Activated CD4-positive, alpha-beta T cell treated with anti-CD3 and anti-CD28 coated beads, Interleukin-2, amount 50 U/mL, for 1 hour (primary cell): ENCODE results near the gene SLC25A17.
"Not testable (repeated sequence)": the region's sequence is repeated elsewhere in the genome, so short reads cannot be mapped to it uniquely, and the experiment has no call there.

Experiments
- DNase-seq: peaks from one replicate; pipeline ENCODE4 v3.0.0-alpha.2; 2020

SLC25A17 gene, protein sequence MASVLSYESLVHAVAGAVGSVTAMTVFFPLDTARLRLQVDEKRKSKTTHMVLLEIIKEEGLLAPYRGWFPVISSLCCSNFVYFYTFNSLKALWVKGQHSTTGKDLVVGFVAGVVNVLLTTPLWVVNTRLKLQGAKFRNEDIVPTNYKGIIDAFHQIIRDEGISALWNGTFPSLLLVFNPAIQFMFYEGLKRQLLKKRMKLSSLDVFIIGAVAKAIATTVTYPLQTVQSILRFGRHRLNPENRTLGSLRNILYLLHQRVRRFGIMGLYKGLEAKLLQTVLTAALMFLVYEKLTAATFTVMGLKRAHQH

DNA sequence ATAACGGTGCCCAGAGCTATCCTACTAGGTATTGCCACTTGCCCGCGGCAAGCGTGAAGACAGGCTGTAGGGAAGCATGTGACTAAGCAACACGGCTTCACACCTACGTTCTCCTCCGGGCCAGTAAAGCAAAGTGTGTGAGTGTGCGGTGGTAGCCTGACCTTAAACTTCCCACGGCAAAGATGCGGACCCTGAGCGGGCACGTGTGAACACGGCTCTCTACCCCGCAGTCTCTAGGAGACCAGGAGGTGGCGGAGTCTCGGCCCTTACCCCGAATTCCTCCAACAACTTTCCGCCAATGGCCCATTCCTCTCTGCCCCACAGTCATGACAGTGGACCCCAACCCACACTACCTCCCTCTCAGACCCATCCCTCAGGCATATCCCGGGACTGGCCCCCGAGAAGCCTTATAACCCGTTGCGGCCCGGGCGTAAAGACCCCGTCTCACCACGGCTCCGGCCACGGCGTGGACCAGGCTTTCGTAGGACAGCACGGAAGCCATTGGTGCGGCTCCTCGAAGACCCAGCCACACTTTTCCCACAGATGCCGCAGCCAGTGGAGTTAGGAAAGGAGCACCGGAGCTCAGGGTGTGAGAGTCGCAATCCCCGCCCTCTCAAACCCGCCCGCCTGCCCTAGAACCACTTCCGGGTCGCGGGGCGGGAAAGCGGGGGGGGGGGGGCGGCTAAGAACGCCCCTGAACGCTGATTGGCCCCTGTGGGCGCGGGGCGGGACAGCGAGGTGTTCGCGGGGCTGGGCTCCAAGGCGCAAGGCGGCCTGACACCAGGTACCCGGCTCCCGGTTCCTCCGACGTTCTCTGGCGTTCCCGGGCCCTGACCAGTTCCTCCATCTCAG, at the start of gene SLC25A17:
SLC25A17 (minus strand) TSS at position 600 of the 852 bp plus-strand sequence; CDS start at position 502, 98 bp downstream.
- DNase-seq = peak; percentile 85

DNA sequence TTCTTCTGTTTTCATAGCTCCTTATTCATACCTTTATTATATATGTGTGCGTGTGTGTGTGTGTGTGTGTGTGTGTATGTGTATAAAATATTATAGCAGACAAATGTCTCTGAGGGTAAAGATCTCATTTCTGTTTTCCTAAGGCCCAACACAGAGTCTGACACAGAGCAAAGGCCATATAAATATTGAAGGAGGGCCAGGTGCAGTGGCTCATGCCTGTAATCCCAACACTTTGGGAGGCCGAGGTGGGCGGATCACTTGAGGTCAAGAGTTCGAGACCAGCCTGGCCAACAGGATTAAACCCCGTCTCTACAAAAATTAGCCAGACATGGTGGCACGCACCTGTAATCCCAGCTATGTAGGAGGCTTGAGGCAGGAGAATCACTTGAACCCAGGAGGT, 49.2 kb upstream of the SLC25A17 start:
- DNase-seq = not testable (repeated sequence)

DNA sequence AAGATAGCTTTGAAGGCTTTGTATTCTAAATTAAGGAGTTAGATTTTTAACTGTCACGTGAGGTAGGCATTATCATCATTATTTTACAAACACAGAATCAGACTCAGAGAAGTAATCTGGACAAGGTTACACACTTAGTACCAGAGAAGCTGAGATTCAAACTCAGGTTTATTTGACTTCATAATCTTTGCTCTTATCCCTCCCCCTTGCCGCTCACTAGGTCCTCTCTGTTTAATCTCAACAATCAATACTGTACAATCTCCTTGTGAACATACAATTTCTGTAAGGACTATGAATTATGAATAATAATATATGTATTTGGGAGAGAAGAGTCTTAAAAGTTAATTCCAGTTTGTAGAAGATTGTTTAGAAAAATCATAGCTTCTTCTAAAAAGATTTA, 48.0 kb upstream of the SLC25A17 start:
- DNase-seq = no peak

DNA sequence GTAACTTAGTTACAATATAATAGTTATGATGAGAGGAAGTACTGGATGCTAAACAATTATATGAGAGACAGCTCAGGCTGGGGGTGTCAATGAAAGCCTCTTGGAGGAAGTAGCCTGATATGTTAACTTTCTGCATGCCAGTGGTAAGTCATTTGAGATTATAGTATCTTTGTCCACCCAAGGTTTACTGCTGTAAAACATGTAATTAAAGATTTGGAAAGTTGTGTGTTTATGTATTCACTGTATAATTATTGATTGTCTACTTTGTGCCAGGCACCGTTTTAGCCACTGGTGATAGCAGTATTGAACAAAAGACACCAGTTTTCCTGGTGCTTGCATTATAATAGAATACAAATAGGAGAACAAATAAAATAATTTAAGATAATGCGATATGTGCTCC, 43.4 kb upstream of the SLC25A17 start:
- DNase-seq = no peak

DNA sequence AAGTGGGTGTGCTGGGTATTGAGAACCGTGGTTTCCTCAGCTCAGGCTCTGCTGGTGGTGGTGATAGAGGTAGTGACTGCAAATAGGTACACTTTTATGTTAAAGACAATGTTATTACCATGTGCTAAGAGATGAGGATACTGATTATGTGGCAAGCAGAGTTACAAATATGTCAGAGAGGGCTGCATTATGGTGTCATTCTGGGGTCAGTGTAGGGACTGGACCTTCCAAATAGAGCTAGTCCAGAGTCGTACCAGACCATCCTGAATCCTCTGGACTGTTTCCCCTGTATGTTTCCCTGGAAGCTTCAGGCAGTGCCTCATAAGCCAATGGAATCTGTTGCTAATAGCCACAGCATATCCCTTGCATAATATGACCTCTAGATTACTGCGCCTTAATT, 42.9 kb upstream of the SLC25A17 start, which contains the start of gene DNAJB7:
DNAJB7 (minus strand) TSS at position 101 of the 400 bp plus-strand sequence. CDS start 119 bp downstream, outside the sequence.
- DNase-seq = no peak

DNA sequence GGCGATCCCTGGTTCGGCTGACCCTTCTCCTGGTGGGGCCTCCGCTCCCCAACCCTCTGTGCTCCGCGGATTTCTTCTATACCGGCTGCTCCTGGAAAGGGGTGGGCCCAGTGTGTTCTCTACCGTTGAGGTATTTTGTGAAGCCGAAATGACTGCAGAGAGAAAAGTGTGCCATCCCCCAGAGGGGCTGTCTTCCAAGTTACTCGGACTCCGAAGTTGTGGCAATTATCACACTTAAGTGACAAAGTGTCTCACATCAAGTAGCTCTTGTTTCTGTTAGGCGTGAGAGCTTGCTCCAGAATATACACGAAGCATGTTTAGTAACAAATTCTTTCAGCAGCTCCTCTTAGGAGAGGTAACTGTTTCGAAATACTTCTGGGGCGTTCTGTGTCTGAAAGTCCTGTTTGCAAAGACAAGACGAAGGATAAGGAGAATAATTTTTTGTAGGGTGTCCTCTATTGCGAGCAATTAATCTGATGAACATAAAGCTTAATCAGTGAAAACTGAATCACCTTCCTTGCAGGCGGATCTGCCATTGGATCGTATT, 38.2 kb upstream of the SLC25A17 start:
- DNase-seq = no peak

DNA sequence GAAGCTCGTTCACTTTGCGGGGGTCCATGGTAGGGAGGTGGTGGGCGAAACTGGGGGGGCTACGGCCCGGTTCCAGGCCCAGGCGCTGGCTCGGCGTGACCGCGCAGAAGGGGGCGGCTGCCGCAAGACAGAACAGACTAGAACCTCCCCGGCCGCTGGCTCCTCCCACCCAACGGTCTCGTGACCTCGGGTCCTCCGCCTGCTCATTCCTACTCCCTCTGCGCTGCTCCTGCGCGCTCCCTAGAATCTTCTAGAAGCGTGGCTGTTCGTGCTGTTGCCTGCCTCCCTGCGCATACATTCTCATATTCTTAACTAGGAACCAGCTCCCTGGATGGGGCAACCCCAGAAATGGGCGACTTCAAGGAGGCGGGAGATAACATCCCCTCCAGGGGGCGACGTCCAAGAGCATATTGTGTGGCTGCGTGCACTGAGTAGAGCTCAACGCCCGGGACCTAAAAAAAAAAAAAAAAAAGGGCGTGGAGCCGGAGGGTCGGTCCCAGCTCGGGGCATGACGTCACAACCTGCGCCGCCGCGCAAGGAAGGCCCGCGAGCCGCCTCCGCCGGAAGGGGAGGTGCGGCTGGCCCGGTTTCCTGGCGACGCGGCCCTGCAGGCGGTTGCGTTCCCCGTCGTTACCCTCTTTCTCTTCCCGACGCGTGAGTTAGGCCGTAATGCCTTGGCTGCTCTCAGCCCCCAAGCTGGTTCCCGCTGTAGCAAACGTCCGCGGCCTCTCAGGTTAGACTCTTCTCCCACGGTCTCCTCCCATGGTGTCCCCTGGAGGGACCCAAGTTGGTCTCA, 37.6 kb upstream of the SLC25A17 start, which contains the start of the genes ST13 and XPNPEP3:
ST13 (minus strand) TSS at position 127 of the 796 bp plus-strand sequence; CDS start at position 28, 99 bp downstream.
XPNPEP3 (plus strand) TSS at position 636 of the 796 bp plus-strand sequence; CDS start at position 670, 34 bp downstream.
- peak; percentile 97 for DNase-seq

DNA sequence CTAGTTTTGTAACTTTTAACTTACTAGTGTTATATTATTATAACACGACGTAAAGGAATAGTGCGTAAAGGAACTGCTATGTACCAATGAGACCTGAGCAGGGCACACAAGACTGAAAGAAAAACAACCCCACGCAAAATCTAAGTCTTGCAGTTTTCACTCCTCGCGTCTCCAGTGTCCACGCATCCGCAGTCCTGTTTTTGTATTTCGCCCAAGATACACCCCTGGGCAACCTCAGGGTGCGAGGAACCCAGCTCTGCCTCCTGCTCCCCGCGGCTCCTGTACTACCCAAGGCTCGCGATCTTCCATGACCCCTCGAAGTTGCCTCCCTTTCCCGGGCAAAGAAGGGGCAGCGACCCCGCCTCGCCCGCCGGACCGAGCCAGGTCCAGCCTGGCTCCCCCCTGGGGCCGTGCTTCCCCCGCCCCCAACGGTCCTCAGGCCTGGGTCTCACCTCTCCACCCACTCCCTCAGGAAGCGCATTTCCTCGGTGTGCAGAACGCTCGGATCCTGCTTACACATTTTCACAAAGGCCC, 36.9 kb upstream of the SLC25A17 start:
- DNase-seq = peak; percentile 18

DNA sequence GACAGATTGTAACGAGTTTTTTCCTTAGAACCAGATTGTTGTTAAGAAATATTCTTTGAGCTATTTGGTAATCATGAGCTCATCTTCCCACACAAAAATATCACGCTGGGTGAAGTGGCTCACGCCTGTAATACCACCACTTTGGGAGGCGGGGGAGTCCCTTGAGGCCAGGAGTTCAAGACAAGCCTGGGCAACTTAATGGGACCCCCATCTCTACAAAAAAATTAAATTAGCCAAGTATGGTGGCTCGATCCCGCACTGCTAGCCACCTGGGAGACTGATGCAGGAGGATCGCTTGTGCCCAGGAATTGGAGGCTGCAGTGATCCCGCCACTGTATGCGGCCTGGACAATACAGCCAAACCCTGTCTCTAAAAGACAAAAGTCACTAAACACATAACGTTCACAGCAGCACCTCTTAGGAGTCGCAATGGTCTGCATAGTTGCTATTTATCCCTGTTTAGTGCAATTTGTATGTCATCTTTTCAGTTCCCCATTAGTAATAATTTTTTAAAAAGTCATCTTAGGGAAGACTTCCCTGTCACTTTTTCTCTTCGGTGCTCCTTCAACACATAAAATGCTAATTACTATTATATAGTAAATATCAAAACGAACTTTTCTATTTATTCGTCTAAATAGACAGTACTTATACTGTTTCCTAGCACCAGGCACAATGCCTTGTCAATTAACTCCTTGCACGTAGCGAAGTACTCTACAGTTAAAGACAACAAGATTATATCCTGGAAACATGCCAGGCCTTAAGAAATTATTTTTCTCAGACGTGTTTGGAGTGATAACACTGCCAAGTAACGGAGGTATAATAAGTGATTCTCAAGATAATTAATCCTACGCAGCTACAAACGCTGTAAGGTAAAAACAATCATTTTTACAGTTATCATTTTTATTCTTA, 36.2 kb upstream of the SLC25A17 start:
- no peak for DNase-seq

DNA sequence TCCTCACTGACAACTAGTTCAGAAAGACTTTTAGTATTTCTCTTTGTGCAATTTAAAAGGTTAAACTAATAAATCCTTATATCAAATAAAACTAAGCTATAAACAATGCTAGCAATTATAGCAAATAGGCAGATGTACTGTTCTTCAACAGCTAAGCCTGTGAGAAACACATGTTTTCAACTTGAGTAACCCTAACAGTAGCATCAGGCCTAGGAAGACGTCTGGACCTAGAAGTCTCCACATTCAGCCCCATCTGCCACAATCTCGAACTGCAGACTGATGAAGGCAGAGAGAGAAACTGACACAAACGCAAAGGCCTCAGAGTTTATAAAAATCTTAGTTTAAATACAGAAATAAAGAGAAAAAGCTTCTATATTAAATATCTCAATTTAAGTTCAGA, 34.8 kb upstream of the SLC25A17 start:
- DNase-seq = no peak

DNA sequence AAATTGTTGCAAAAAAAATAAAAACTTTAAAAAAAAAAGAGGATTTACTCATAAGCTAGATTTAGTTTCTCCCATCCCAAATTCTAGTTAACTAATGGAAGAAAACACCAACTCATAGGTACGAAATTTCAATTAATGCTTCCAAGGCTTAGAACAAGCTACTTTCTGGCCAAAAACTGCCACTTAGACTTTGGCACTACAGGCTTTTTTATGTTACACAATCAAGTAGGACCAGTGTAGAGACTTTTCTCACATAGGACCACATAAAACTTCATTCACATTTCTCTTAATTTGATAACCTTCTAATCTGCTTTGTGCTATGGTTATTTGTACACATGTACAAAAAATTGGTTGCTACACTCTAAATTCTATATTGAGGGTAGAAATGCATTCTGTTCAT, 34.2 kb upstream of the SLC25A17 start:
- DNase-seq = no peak

DNA sequence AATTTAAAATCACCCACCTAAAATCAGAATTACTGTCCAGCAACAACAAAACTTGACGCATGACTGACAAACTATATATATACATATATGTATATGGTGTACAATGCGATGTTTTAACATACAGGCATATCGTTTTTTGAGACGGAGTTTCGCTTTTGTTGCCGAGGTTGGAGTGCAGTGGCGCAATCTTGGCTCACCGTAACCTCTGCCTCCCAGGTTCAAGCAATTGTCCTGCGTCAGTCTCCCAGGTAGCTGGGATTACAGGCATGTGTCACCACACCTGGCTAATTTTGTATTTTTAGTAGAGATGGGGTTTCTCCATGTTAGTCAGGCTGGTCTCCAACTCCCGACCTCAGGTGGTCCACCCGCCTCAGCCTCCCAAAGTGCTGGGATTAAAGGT, 26.7 kb upstream of the SLC25A17 start:
- DNase-seq = not testable (repeated sequence)

DNA sequence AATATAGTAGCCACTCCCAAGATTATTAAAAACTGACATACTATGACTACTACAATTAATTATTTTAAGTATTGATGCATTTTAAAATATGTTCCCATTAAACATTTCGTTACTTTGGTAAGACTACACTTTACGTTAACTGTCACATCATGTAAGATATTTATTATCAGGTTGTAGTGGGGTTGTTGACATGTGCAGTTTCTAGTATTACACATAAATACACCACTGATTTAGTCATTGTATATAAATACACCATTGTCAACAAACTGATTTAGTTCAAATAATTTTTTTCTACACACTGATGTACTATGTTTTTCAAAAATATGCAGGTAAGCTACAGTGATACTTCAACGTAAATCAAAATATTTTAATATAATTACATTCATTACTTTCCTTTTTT, 25.8 kb upstream of the SLC25A17 start:
- no peak for DNase-seq

DNA sequence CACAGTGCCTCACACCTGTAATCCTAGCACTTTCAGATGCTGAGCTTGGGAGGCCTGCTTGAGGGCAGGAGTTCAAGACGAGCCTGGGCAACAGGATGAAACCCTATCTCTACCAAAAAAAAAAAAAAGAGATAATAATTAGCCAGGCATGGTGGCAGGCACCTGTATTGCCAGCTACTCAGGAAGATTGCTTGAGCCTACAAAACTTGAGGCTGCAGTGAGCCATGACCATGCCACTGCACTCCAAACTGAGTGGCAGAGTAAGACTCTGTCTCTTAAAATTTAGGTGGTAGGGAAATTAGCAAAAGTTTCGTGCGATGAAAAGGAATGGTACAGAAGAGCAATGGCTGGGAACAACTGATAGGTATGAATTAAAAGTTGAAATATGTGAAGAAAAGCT, 19.3 kb upstream of the SLC25A17 start:
- DNase-seq = no peak

DNA sequence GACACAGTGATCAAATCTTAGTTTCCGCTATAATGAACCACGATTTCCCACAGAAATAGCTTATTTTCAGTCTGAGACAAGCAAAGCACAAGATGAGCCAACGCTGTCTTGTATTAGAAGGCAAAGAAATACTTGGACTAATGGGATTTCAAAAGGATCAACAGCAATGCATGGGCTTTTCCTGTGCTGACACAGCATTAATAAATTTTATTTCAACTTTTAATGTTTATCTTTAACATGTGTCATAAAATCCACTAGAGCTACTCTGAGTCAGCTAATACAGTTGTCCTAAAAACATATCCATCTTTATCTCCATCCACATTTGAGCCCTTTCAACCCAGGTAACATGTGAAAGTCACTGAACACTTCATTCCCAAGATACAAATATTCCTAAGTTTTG, 15.5 kb upstream of the SLC25A17 start:
- no peak for DNase-seq

DNA sequence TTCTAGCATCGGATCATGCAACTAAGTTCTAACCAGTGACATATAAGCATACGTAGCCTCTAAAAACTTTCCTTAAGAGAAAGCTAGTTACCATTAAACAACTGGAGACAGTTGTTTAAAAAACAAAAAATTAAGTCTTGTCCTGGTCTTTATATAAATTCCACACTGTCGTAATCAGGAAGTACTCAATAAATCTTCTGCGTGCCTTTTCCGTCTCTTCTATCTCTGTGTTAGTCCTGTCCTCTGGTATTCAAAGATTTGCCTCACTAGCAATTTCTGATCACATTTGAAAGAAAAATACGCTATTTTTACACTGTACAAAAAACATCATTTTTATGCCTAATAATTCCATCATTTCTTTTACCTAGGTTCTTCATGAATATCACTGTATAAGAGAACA, 10.0 kb upstream of the SLC25A17 start:
- no peak for DNase-seq

DNA sequence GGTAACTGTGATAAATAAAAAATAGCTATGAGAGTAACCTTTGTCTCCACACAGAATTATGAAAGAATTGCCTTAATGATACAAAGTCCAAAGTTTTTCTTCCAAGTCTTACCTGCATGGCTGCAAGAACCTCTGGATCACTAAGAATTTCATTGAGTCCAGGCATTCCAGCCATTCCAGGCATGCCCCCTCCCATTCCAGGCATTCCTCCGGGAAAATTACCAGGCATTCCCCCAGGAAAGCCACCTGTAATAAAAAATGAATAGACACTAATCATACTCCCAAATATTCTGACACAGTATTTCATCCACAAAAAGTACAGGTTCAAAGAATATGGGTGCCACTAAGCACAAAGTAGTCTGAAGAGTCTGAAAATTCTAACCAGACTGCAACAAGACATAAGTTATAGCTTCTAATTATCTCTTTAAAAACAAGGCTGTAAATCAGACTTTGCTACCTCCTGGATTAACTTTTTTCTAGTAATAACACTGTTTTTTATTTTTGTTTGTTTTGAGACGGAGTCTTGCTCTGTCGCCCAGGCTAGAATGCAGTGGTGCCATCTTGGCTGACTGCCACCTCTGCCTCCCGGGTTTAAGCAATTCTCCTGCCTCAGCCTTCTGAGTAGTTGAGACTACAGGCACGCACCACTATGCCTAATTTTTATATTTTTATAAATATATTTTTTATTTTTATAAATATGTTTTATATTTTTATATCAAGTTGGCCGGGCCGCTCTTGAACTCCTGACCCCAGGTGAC, 8.0 kb upstream of the SLC25A17 start:
- DNase-seq = no peak

DNA sequence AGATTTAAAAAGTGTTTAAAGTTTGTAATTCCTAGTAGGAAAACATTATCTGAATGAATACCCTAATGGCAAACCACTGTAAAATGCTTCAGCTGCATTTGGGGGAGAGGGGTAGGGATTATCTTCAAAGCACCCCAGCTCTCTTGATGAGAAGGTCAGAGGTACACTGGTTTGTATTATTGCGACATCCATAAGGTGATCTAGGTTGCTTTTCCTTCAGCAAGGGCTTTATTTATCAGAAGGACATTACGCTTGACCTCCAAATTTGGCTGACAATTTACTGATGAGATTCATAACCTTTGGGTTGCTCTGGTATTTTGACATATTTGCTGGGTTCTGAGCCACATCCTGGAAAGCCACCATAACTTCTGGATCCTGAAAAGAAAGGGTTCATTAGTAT, 7.1 kb upstream of the SLC25A17 start:
- DNase-seq = not testable (repeated sequence)

DNA sequence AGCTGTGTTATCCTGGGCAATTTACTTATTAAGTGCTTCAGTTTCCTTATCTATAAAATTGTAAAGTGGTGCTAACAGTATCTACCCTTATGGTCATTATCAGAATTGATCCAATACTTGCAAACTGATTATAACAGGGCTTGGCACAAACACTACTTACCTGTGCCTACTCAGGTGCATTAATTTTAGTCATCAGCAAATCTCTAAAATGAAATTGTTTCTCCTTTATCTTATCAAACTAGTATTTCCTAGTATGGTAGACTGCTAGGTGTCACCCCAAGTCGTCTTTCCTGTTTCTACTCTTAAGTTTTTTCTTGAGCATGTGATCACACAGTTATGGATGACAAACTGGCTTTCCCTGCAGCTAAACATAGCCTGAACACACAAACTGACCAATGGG, 4.3 kb upstream of the SLC25A17 start:
- DNase-seq = no peak

DNA sequence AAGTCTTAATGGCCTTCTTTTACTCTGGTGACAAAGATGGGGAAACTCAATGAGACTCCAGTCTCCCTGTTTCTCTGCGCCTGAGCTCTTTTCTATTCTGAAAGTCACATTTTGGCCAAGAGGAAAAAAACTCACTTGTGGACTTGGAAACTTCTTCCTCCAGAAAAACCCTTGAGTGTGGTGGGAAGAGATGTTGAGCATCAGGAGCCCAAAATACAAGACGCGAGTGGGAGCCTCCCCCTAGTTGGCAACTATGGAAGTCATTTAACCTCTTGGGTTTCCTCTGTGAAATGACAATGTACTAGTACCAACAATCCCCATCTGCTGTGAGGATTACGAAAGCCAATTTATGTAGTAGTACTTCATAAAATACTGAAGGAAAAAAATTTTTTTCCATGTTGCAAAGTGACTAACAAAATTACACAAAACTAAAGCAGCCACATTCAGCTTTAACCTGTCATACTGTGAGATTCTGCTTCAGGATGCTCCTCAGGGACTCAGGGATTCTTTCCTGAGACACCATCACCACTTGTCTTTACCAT, 524 bp upstream of the SLC25A17 start:
- no peak for DNase-seq
